Measurements from ENCODE around the gene GRM8.

Gene GRM8

DNA sequence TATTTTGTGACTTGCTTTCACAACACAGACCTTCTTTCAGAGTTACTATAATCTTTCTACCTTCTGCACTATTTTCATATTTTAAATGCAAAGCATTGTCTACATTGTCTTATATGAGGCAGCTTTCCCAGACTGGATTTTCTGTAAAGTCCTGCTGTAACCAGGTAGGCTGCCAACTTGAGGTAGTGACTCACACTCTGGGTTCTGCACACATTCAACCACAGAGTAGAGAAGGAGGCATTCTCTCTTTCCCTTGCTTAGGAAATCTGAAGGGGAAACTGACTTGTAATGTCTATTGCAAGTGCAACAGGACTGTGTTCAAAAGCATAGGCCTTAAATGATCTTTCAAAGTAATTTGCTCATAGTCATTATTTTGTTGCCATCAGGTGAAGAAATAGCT lies 461.4 kb downstream of the GRM8 start:
- H4K20me1 ChIP-seq (ENCODE audit: insufficient read depth, low read length, poor library complexity, severe bottlenecking), result no peaks in the 10 kb centered on the region
- H3K4me3 ChIP-seq (ENCODE audit: low read length, poor library complexity, severe bottlenecking), result no peak overlapping the region
- no peaks in the 10 kb centered on the region for H3K27me3 ChIP-seq (ENCODE audit: insufficient read depth, low read length, poor library complexity, severe bottlenecking)
- H3K36me3 ChIP-seq (ENCODE audit: insufficient read depth, low read length), result no peaks in the 10 kb centered on the region
- H3K9me3 ChIP-seq (ENCODE audit: insufficient read depth, low read depth, low read length), result no peaks in the 10 kb centered on the region
- no peaks in the 10 kb centered on the region for H3K79me2 ChIP-seq (ENCODE audit: insufficient read depth, low read length)
- H3K9ac ChIP-seq (ENCODE audit: low read depth, low read length, poor library complexity, severe bottlenecking), result no peak overlapping the region
- H3K9me2 ChIP-seq (replicated peaks; ENCODE audit: low read depth, low read length), result no peaks in the 10 kb centered on the region
- no peak for TF ChIP-seq EZH2phosphoT487 (IDR thresholded peaks at IDR 0.05; ENCODE audit: borderline replicate concordance)
- TF ChIP-seq, protein P1, sequence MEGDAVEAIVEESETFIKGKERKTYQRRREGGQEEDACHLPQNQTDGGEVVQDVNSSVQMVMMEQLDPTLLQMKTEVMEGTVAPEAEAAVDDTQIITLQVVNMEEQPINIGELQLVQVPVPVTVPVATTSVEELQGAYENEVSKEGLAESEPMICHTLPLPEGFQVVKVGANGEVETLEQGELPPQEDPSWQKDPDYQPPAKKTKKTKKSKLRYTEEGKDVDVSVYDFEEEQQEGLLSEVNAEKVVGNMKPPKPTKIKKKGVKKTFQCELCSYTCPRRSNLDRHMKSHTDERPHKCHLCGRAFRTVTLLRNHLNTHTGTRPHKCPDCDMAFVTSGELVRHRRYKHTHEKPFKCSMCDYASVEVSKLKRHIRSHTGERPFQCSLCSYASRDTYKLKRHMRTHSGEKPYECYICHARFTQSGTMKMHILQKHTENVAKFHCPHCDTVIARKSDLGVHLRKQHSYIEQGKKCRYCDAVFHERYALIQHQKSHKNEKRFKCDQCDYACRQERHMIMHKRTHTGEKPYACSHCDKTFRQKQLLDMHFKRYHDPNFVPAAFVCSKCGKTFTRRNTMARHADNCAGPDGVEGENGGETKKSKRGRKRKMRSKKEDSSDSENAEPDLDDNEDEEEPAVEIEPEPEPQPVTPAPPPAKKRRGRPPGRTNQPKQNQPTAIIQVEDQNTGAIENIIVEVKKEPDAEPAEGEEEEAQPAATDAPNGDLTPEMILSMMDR (conservative IDR thresholded peaks at IDR 0.05; ENCODE audit: low read length), result no peak
- no peak overlapping the region for H2AFZ ChIP-seq (ENCODE audit: low read length)
- no peaks in the 10 kb centered on the region for H3F3A ChIP-seq (ENCODE audit: low read depth)
- H3K4me2 ChIP-seq (ENCODE audit: low read depth, low read length, poor library complexity, severe bottlenecking), result no peak overlapping the region
- no peaks in the 10 kb centered on the region for H3K4me1 ChIP-seq (ENCODE audit: insufficient read depth, low read length, poor library complexity, severe bottlenecking)

GRCh38 chr7:126790763-126791162 lies 462.0 kb downstream of the GRM8 start:
- Histone ChIP-seq H3K36me3 (ENCODE audit: insufficient read depth, low read length) (no peaks in the 10 kb centered on the region), H3K4me2 (ENCODE audit: low read depth, low read length, poor library complexity, severe bottlenecking) (no peak overlapping the region), H4K20me1 (ENCODE audit: insufficient read depth, low read length, poor library complexity, severe bottlenecking) (no peaks in the 10 kb centered on the region), H2AFZ (ENCODE audit: low read length) (no peak overlapping the region), H3K4me1 (ENCODE audit: insufficient read depth, low read length, poor library complexity, severe bottlenecking) (no peaks in the 10 kb centered on the region), H3K27me3 (ENCODE audit: insufficient read depth, low read length, poor library complexity, severe bottlenecking) (no peaks in the 10 kb centered on the region), H3F3A (ENCODE audit: low read depth) (no peaks in the 10 kb centered on the region), H3K9me2 (replicated peaks; ENCODE audit: low read depth, low read length) (no peaks in the 10 kb centered on the region; the same call in 1 of the 2 replicates), H3K9ac (ENCODE audit: low read depth, low read length, poor library complexity, severe bottlenecking) (no peak overlapping the region), H3K79me2 (ENCODE audit: insufficient read depth, low read length) (no peaks in the 10 kb centered on the region), H3K9me3 (ENCODE audit: insufficient read depth, low read depth, low read length) (no peaks in the 10 kb centered on the region), H3K4me3 (ENCODE audit: low read length, poor library complexity, severe bottlenecking) (no peak overlapping the region)
- no peak for TF ChIP-seq EZH2phosphoT487 (IDR thresholded peaks at IDR 0.05; ENCODE audit: borderline replicate concordance)
- TF ChIP-seq, protein P1 (conservative IDR thresholded peaks at IDR 0.05; ENCODE audit: low read length), result peak; percentile 33; the same call in 1 of the 2 replicates

GRCh38 chr7:126783613-126784012 lies 469.1 kb downstream of the GRM8 start:
- Histone ChIP-seq H3K9me2 (replicated peaks; ENCODE audit: low read depth, low read length) (no peaks in the 10 kb centered on the region; the same call in 1 of the 2 replicates), H3K27me3 (ENCODE audit: insufficient read depth, low read length, poor library complexity, severe bottlenecking) (no peaks in the 10 kb centered on the region), H4K20me1 (ENCODE audit: insufficient read depth, low read length, poor library complexity, severe bottlenecking) (no peaks in the 10 kb centered on the region), H3K9ac (ENCODE audit: low read depth, low read length, poor library complexity, severe bottlenecking) (no peak overlapping the region), H2AFZ (ENCODE audit: low read length) (no peak overlapping the region), H3K4me2 (ENCODE audit: low read depth, low read length, poor library complexity, severe bottlenecking) (no peak overlapping the region), H3K36me3 (ENCODE audit: insufficient read depth, low read length) (no peaks in the 10 kb centered on the region), H3K9me3 (ENCODE audit: insufficient read depth, low read depth, low read length) (no peaks in the 10 kb centered on the region), H3K79me2 (ENCODE audit: insufficient read depth, low read length) (no peaks in the 10 kb centered on the region), H3K4me3 (ENCODE audit: low read length, poor library complexity, severe bottlenecking) (no peak overlapping the region), H3K4me1 (ENCODE audit: insufficient read depth, low read length, poor library complexity, severe bottlenecking) (no peaks in the 10 kb centered on the region), H3F3A (ENCODE audit: low read depth) (no peaks in the 10 kb centered on the region)
- no peak for TF ChIP-seq EZH2phosphoT487 (IDR thresholded peaks at IDR 0.05; ENCODE audit: borderline replicate concordance)
- TF ChIP-seq, protein P1 (conservative IDR thresholded peaks at IDR 0.05; ENCODE audit: low read length), result no peak
